Sigmoid colon (tissue), 4 donors: ENCODE data around the gene FAT4.

Experiments used
- EP300 ChIP-seq, 4 donors: sonication (generic); formaldehyde crosslinking; IDR thresholded peaks; one replicate each; pipeline ENCODE4 v1.6.1; 2017; ENCODE audit warnings: antibody characterized with exemption in 4 of 4
- POLR2A ChIP-seq, 2 donors: fragments of 450-650 bp; IDR thresholded peaks; one replicate each; pipeline ENCODE4 v1.6.1; 2016; ENCODE audit warnings: antibody characterized with exemption in 2 of 2, mild to moderate bottlenecking in 2 of 2, moderate library complexity in 2 of 2
- POLR2AphosphoS5 ChIP-seq, 4 donors: sonication (generic); formaldehyde crosslinking; IDR thresholded peaks; one replicate each; pipeline ENCODE4 v1.6.1; 2017; ENCODE audit warnings: antibody characterized with exemption in 4 of 4
- TF ChIP-seq, protein P1 (sequence below), 4 experiments: fragments of 450-650 bp in 3 of 4; fragments of 200-600 bp in 1 of 4; IDR thresholded peaks; one replicate each; pipeline ENCODE4 v1.5.1; 2016 to 2019; ENCODE audit warnings: antibody characterized with exemption in 4 of 4, mild to moderate bottlenecking in 3 of 4, moderate library complexity in 2 of 4

DNA sequence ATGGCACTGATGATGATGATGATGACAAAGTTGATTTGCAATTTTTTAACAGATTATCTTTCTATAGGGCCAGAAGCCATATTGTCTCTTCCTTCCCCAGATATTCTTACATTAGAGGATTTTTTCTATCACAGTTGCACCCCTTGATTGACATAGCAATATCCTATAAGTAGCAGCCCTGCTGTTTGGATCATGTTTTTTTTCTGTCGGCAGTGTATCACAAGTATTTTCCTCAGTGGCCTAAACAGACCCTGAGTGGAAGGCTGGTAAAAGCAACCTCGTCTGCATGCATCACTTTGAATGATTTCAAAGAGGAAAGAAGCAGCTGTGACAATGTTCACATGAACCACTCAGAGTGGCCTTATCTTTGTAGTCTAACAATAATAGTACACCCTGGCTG, 41.0 kb downstream of the FAT4 start:
- TF ChIP-seq, protein P1, sequence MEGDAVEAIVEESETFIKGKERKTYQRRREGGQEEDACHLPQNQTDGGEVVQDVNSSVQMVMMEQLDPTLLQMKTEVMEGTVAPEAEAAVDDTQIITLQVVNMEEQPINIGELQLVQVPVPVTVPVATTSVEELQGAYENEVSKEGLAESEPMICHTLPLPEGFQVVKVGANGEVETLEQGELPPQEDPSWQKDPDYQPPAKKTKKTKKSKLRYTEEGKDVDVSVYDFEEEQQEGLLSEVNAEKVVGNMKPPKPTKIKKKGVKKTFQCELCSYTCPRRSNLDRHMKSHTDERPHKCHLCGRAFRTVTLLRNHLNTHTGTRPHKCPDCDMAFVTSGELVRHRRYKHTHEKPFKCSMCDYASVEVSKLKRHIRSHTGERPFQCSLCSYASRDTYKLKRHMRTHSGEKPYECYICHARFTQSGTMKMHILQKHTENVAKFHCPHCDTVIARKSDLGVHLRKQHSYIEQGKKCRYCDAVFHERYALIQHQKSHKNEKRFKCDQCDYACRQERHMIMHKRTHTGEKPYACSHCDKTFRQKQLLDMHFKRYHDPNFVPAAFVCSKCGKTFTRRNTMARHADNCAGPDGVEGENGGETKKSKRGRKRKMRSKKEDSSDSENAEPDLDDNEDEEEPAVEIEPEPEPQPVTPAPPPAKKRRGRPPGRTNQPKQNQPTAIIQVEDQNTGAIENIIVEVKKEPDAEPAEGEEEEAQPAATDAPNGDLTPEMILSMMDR (IDR thresholded peaks at IDR 0.05), result no peak
- TF ChIP-seq POLR2A (IDR thresholded peaks at IDR 0.05) (no peak), EP300 (IDR thresholded peaks at IDR 0.05) (no peak), POLR2AphosphoS5 (IDR thresholded peaks at IDR 0.05) (no peak)
